ENCODE measurements around the gene SCYGR6.
"Not testable (repeated sequence)": the region's sequence is repeated elsewhere in the genome, so short reads cannot be mapped to it uniquely, and the experiment has no call there.

Gene SCYGR6, protein sequence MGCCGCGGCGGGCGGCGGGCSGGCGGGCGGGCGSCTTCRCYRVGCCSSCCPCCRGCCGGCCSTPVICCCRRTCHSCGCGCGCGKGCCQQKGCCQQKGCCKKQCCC

GRCh38 chr2:227724394-227725039 is at the start of gene SCYGR6:
TSS of gene SCYGR6 (minus strand) at chr2:227724757. CDS start at chr2:227724757, 0 bp downstream.
- in situ Hi-C loops (cut with HindIII; ENCODE audit: low sequenced_read_pairs): no loop called here

DNA sequence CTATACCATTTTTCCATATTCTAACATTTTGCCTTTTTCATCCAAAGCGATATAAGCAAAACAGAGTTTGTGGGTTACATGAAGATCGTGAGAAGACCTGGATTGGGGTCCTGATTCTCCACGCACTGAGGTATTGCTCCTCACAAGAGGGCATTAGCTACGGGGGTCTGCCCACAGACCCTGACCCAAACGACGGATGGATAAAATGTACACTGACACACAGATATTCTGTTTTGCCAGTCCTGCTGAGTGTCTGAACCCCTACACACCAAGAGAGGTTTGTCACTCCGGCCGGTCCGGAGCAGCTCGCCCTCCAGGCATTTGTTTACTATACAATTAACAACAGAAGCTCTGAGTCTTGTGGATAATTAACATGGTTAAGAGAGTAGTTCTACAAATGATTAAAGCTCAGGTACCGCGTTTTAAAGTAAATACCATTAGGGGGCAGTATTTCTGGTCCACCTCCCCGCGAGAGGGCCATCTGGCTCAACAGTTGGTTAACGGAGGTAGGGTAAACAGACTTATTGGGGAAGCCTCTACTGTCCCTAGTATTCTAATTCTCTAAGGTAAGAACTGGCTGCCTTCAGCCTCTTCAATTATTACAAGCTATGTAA is 49.6 kb upstream of the SCYGR6 start:
- in situ Hi-C loops (cut with HindIII; ENCODE audit: low sequenced_read_pairs): no loop called here

DNA sequence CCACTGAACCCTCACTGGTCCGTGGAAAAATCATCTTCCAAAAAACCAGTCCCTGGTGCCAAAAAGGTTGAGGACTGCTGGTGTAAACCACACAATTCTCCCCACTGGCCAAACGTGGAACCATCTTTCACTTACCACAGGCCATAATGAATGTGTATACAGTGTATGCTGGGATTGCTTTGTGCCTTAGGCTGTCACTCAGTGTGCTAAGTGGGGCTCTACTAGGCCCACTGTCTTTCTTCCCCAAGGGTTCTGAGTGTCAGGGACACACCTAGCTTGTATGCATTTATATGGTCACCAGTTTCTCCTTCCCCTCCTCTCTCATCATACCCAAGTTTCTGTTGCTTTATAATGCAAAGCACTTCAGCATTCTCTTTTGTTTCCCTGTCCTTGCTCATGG is 48.4 kb upstream of the SCYGR6 start:
- in situ Hi-C loops (cut with HindIII; ENCODE audit: low sequenced_read_pairs): no loop called here

- in situ Hi-C loops (cut with HindIII; ENCODE audit: low sequenced_read_pairs): no loop called here
Observed at GRCh38 chr2:227772197-227772661, 47.7 kb upstream of the SCYGR6 start.

DNA sequence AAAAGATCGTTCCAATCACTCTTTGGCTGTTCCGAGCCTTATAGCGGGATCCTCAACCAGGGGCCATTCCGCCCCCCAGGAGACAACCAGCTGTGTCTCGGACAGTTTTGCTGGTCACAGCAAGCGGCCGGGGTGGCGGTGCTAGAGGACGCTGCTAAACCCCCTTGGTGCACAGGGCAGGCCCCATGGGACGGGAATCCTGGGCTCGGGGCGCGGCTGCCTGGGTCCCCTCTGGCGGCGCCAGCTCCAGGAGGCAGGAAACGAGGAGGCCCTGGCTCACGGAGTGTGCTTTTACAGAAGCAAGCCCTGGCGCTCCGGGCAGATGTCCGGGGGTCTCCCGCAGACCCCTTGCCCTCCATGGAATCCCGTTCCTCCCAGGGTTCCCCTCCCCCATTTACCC is 43.3 kb upstream of the SCYGR6 start:
- in situ Hi-C loops (cut with HindIII; ENCODE audit: low sequenced_read_pairs): no loop called here

GRCh38 chr2:227766373-227766883 is 41.9 kb upstream of the SCYGR6 start:
- in situ Hi-C loops (cut with HindIII; ENCODE audit: low sequenced_read_pairs): no loop called here

GRCh38 chr2:227765788-227766372 is 41.3 kb upstream of the SCYGR6 start:
- in situ Hi-C loops (cut with HindIII; ENCODE audit: low sequenced_read_pairs): no loop called here

GRCh38 chr2:227761740-227762476 is 37.4 kb upstream of the SCYGR6 start:
- in situ Hi-C loops (cut with HindIII; ENCODE audit: low sequenced_read_pairs): no loop called here

- in situ Hi-C loops (cut with HindIII; ENCODE audit: low sequenced_read_pairs): no loop called here
Observed at GRCh38 chr2:227759411-227760118, 35.0 kb upstream of the SCYGR6 start.

DNA sequence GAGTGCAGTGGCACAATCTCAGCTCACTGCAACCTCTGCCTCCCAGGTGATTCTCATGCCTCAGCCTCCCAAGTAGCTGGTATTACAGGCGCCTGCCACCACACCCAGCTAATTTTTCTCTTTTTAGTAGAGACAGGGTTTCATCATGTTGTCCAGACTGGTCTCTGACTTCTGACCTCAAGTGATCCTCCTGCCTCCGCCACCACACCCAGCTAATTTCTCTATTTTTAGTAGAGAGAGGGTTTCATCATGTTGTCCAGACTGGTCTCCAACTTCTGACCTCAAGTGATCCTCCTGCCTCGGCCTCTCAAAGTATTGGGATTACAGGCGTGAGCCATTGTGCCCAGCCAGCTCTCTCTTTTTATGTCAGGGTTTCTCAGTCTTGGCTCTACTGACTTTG is 31.7 kb upstream of the SCYGR6 start:
- in situ Hi-C loops (cut with HindIII; ENCODE audit: low sequenced_read_pairs): not testable (repeated sequence)

GRCh38 chr2:227748079-227748478 is 23.5 kb upstream of the SCYGR6 start:
- in situ Hi-C loops (cut with HindIII; ENCODE audit: low sequenced_read_pairs): no loop called here

DNA sequence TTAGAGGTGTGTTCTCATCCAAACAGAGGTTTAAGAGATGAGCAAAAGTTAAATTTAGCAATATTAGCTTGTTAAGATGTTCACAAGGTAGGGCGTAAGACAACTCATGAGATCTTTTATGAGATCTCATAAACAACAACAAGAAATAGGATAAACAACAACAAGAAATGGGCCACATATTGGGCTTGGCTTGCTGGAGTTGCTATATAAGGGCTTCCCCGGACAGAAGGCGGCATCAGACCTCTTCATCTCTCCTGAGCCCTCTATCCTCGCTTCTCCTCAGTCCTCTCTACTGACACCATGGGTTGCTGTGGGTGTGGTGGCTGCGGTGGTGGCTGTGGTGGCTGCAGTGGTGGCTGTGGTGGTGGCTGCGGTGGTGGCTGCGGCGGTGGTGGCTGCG is 21.0 kb upstream of the SCYGR6 start, which contains the start of gene SCYGR8:
TSS of gene SCYGR8 (plus strand) at position 301 of the 400 bp plus-strand sequence. CDS start at position 301, 0 bp downstream.
- in situ Hi-C loops (cut with HindIII; ENCODE audit: low sequenced_read_pairs): no loop called here

GRCh38 chr2:227740705-227741104 is 16.1 kb upstream of the SCYGR6 start:
- in situ Hi-C loops (cut with HindIII; ENCODE audit: low sequenced_read_pairs): not testable (repeated sequence)

GRCh38 chr2:227739351-227739750 is 14.8 kb upstream of the SCYGR6 start:
- in situ Hi-C loops (cut with HindIII; ENCODE audit: low sequenced_read_pairs): no loop called here

DNA sequence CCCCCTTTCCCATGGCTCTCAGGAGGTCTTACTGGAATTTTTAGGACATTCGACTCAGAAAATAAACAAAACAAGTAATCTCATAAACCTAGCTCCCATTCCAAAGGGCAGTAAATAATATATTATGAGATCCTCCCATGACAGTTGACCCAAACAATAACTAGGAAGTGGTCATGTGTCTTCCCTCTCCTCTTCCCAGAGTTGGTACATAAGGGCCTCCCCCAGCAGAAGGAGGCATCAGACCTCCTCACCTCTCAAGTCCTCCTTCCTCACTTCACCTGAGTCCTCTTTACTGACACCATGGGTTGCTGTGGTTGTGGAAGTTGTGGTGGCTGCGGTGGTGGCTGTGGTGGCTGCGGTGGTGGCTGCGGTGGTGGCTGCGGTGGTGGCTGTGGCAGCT is 3.5 kb upstream of the SCYGR6 start, which contains the start of gene SCYGR7:
TSS of gene SCYGR7 (plus strand) at position 301 of the 400 bp plus-strand sequence. CDS start at position 301, 0 bp downstream.
- in situ Hi-C loops (cut with HindIII; ENCODE audit: low sequenced_read_pairs): no loop called here

DNA sequence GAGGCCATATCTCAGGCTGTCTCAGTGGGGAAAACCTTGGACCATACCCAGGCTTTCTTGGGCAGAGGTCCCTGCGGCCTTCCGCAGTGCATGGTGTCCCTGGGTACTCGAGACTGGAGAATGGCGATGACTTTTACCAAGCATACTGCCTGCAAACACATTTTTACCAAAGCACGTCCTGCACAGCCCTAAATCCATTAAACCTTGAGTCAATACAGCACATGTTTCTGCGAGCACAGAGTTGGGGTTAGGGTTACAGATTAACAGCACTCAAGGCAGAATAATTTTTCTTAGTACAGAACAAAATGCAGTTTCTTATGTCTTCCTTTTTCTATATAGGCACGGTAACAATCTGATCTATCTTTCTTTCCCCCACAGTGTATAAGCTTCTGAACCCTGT is 1.7 kb downstream of the SCYGR6 start:
- in situ Hi-C loops (cut with HindIII; ENCODE audit: low sequenced_read_pairs): not testable (repeated sequence)

GRCh38 chr2:227720680-227721079 is 3.9 kb downstream of the SCYGR6 start:
- in situ Hi-C loops (cut with HindIII; ENCODE audit: low sequenced_read_pairs): no loop called here

DNA sequence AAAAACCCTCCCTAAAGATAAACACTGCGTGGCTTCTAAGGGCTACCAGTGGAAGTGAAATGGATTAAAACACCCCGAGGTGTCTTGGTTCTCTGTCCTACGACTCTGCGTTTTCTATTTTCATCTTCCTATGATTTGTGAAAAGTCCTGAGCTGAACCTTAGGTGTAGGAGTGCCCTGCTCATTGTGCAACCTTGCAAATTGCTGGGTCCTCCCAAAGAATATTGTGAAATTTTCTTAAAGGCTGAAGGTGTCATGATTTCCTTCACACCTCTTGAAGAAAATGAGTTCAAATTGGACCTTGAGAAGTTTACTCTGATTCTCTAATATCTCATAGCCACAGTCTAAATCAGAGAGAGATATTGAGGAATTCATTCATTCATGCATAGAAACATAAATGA is 4.9 kb downstream of the SCYGR6 start:
- in situ Hi-C loops (cut with HindIII; ENCODE audit: low sequenced_read_pairs): no loop called here

- in situ Hi-C loops (cut with HindIII; ENCODE audit: low sequenced_read_pairs): no loop called here
Observed at GRCh38 chr2:227717687-227718567, 6.6 kb downstream of the SCYGR6 start, which contains the start of gene SLC19A3. TSS of gene SLC19A3 (minus strand) at chr2:227718028. CDS start at chr2:227702318, 15,710 bp downstream.

Data from DLD1 (cell line).